Loucy (cell line): ENCODE measurements around the gene TNS4.

Source experiments
- CTCF ChIP-seq: fragments of 200-600 bp; sonication (generic); conservative IDR thresholded peaks from 2 replicates; pipeline ENCODE4 v1.5.1; 2014; ENCODE audit warnings: mild to moderate bottlenecking, antibody characterized with exemption, low read length
- EZH2phosphoT487 ChIP-seq: fragments of 200-600 bp; IDR thresholded peaks from 2 replicates; pipeline ENCODE4 v1.6.1; 2018; ENCODE audit warnings: antibody characterized with exemption, mild to moderate bottlenecking, moderate library complexity, borderline replicate concordance

GRCh38 chr17:40475234-40475908 lies 26.1 kb downstream of the TNS4 start:
- no peak for TF ChIP-seq EZH2phosphoT487
- TF ChIP-seq CTCF, result no peak
